GM19372 (cell line): ENCODE results near the gene JAKMIP2.
A peak's percentile ranks its signal among the peaks of the same experiment; 100 is the strongest.
"Not testable (repeated sequence)": the region's sequence is repeated elsewhere in the genome, so short reads cannot be mapped to it uniquely, and the experiment has no call there.

ENCODE experiments used
- ATAC-seq: cut with Tn5 transposase; IDR thresholded peaks from one replicate; pipeline ENCODE4 v1.9.1; 2021; ENCODE audit warnings: mild to moderate bottlenecking, low read depth, moderate library complexity; ENCODE audit not compliant: unreplicated experiment

Gene JAKMIP2

GRCh38 chr5:147666419-147666818 lies 116.1 kb downstream of the JAKMIP2 start:
- ATAC-seq: no peak

- no peak for ATAC-seq
These were observed 121.0 kb downstream of the JAKMIP2 start for GRCh38 chr5:147661541-147661940.

- no peak for ATAC-seq
These were observed 123.2 kb downstream of the JAKMIP2 start for GRCh38 chr5:147659166-147659929.

GRCh38 chr5:147658293-147658932 lies 124.1 kb downstream of the JAKMIP2 start:
- ATAC-seq: no peak

GRCh38 chr5:147648597-147648996 lies 133.9 kb downstream of the JAKMIP2 start:
- no peak for ATAC-seq

GRCh38 chr5:147645197-147645596 lies 137.3 kb downstream of the JAKMIP2 start:
- no peak for ATAC-seq

- no peak for ATAC-seq
These were observed 138.1 kb downstream of the JAKMIP2 start for GRCh38 chr5:147644460-147644859.

- no peak for ATAC-seq
These were observed 139.4 kb downstream of the JAKMIP2 start for GRCh38 chr5:147643142-147643541.

GRCh38 chr5:147642666-147643065 lies 139.9 kb downstream of the JAKMIP2 start:
- ATAC-seq: no peak

GRCh38 chr5:147639321-147639720 lies 143.2 kb downstream of the JAKMIP2 start:
- no peak for ATAC-seq

- ATAC-seq: no peak
These were observed 145.9 kb downstream of the JAKMIP2 start for GRCh38 chr5:147636729-147636984.

- no peak for ATAC-seq
These were observed 146.4 kb downstream of the JAKMIP2 start for GRCh38 chr5:147635882-147636728.

- not testable (repeated sequence) for ATAC-seq
These were observed 147.1 kb downstream of the JAKMIP2 start for GRCh38 chr5:147635439-147635838.

- no peak for ATAC-seq
These were observed 149.4 kb downstream of the JAKMIP2 start for GRCh38 chr5:147633173-147633572.

GRCh38 chr5:147631428-147632003 lies 151.0 kb downstream of the JAKMIP2 start:
- no peak for ATAC-seq

- no peak for ATAC-seq
These were observed 153.3 kb downstream of the JAKMIP2 start for GRCh38 chr5:147629196-147629595.

GRCh38 chr5:147628058-147628895 lies 154.3 kb downstream of the JAKMIP2 start:
- peak; percentile 90 for ATAC-seq

GRCh38 chr5:147626464-147626863 lies 156.1 kb downstream of the JAKMIP2 start:
- ATAC-seq: no peak

- no peak for ATAC-seq
These were observed 161.5 kb downstream of the JAKMIP2 start for GRCh38 chr5:147621016-147621415.

GRCh38 chr5:147619281-147619878 lies 163.1 kb downstream of the JAKMIP2 start:
- ATAC-seq: no peak
